ENCODE measurements around the gene MTMR11.

GRCh38 chr1:149972547-149972946, 35.9 kb upstream of the MTMR11 start:
- no peak for TF ChIP-seq CTCF (conservative IDR thresholded peaks at IDR 0.05 in 1 of 2, IDR thresholded peaks at IDR 0.05 in 1 of 2; ENCODE audit: low read depth in 1 of 2, low read length in 2 of 2)
- no peak for TF ChIP-seq EZH2 (IDR thresholded peaks at IDR 0.05; ENCODE audit: low read length, missing control alignments)
